Testis (tissue), 2 donors: ENCODE results near the gene AQP12A.

Experiments used
- CTCF ChIP-seq, 3 experiments: fragments of 450-650 bp in 2 of 3; fragments of 200-600 bp in 1 of 3; sonication (generic) in 1 of 3; IDR thresholded peaks; one replicate each; pipeline ENCODE4 v1.5.1; 2016 to 2019; ENCODE audit warnings: antibody characterized with exemption in 3 of 3, mild to moderate bottlenecking in 2 of 3, moderate library complexity in 1 of 3
- POLR2A ChIP-seq: fragments of 450-650 bp; IDR thresholded peaks from one replicate; pipeline ENCODE4 v1.6.1; 2017; ENCODE audit warnings: antibody characterized with exemption, mild to moderate bottlenecking, moderate library complexity

GRCh38 chr2:240643811-240644150, 47.9 kb upstream of the AQP12A start:
- TF ChIP-seq CTCF (IDR thresholded peaks at IDR 0.05) (no peak), POLR2A (no peak)
